Naive B cell (primary cell): Measurements from ENCODE around the gene FSCN2. TPM values are rescaled to one million over a fixed set of nuclear protein-coding genes. Genes with fewer than 3 reads are reported as not detected.

ENCODE experiments used
- ATAC-seq, 2 donors: fragments of 150-1000 bp; cut with Tn5 transposase; 2 replicates each; pipeline ENCODE4 v1.10.0; 2021; ENCODE audit warnings: low read depth in 2 of 2, mild to moderate bottlenecking in 2 of 2, moderate library complexity in 2 of 2
- DNase-seq: peaks from one replicate; pipeline ENCODE4 v3.0.0; 2022
- H3K27ac Mint-ChIP-seq, 6 donors: one replicate each; pipeline ENCODE4 v1.8.0; 2020 to 2022; ENCODE audit warnings: mild to moderate bottlenecking in 6 of 6, mixed read lengths in 6 of 6, moderate library complexity in 5 of 6, inconsistent platforms in 2 of 6
- H3K27me3 Mint-ChIP-seq, 3 donors: one replicate each; pipeline ENCODE4 v1.8.0; 2021 to 2022; ENCODE audit warnings: mixed read lengths in 3 of 3, mild to moderate bottlenecking in 1 of 3
- H3K36me3 Mint-ChIP-seq, 2 donors: one replicate each; pipeline ENCODE4 v1.8.0; 2020 to 2022; ENCODE audit warnings: mixed read lengths in 2 of 2, inconsistent platforms in 1 of 2, mild to moderate bottlenecking in 1 of 2
- H3K4me1 Mint-ChIP-seq, 3 donors: one replicate each; pipeline ENCODE4 v1.8.0; 2020 to 2022; ENCODE audit warnings: mixed read lengths in 3 of 3, inconsistent platforms in 1 of 3, mild to moderate bottlenecking in 1 of 3, moderate library complexity in 1 of 3
- H3K4me3 Mint-ChIP-seq, 8 donors: one replicate each; pipeline ENCODE4 v1.8.0; 2020 to 2022; ENCODE audit warnings: mild to moderate bottlenecking in 8 of 8, mixed read lengths in 8 of 8, moderate library complexity in 8 of 8, inconsistent platforms in 2 of 8
- H3K9me3 Mint-ChIP-seq, 7 donors: one replicate each; pipeline ENCODE4 v1.8.0; 2020 to 2022; ENCODE audit warnings: mixed read lengths in 7 of 7, mild to moderate bottlenecking in 5 of 7, inconsistent platforms in 2 of 7, moderate library complexity in 1 of 7
- polyA plus RNA-seq, 6 donors: library from polyadenylated mRNA; unstranded; fragments of 300-500 nt; fragmentation: Illumina TruSeq; gene quantifications; one replicate each; pipeline ENCODE4 v1.2.3, GENCODE V29; 2021; ENCODE audit warnings: low read depth in 6 of 6

The FSCN2 gene
- polyA plus RNA-seq, 6 donors from 2014 or later = 0.17 to 0.59 (median 0.39) TPM; not detected in 1

DNA sequence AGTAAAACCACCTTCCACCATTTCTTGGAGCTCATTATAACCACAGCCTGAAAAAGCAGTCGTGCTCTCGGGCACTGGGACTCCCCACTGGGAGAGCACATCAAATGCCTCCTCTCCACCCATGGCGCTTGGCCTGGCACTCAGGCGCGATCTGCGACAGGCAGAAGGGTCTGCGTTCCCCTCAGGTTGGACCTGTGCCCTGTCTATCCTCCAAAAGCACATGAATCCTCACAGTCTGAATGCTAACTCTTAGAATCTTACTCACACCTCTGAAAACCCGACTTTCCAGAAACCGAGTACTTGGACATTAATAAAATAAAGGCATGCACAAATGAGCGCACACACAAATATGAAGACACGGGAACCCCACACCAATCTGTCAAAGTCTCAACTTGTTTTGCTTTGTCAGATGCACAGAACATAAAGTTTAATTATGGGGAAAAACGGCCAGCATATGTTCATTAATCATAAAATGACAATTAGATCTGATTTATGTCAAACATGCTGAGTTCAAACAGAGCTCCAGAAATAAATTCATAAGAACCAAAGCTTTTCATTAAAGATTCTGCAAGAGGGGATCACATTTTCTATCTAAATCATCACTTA lies 44.5 kb downstream of the FSCN2 start:
- H3K9me3 Mint-ChIP-seq = no peaks in the 10 kb centered on the region
- DNase-seq (no peak), ATAC-seq (no peak)
- H3K27ac Mint-ChIP-seq = no peak overlapping the region
- no peaks in the 10 kb centered on the region for H3K27me3 Mint-ChIP-seq
- no peak overlapping the region for H3K4me3 Mint-ChIP-seq
- H3K4me1 Mint-ChIP-seq = peaks cover 2 to 10% (median 5%) of the 10 kb centered on the region in 3 donors
- peaks cover 15 to 23% of the 10 kb centered on the region in 2 donors for H3K36me3 Mint-ChIP-seq

DNA sequence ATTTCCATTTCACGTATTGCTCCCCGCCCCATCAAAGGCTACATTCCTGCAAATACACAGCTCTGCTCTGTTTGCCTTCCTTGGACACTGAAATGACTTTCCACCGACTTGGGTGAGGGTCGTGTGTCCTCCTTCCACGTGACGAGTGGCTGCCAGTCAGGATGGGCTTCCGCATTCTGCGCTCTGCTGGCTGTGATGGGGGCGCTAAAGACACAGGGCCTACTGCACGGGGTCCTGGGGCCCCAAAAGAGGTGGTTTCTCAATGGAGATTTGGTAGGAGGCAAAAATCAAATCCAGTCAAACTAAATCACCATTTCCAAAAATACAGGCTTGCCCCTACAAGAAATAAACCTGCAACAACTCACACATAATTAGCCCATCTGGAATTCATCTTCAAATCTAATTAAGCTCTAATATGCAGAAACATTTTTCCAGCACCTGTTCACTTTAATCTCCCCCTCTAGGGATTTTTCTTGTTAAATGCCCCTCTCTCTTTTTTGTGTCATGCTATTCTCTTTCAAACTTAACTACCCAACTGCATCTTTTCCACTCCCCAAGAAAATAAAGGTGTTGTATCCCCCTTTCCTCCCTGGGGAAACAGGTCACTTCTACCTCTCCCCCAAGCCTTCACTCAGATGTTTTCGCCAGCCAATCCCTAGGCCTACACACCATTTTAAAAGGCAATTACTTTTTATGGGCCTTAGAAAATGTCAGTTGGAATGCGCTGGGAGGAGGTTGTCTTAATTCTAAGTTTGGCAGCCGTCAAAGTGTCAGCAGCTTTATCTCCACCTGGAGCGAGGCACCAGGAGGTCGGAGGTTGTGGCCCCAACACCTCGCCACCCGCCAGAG lies 45.8 kb downstream of the FSCN2 start:
- no peak overlapping the region for H3K27ac Mint-ChIP-seq
- DNase-seq = no peak
- H3K4me3 Mint-ChIP-seq = peak overlapping the region in 1 of 8 donors; percentile 2
- H3K27me3 Mint-ChIP-seq = no peaks in the 10 kb centered on the region
- H3K4me1 Mint-ChIP-seq = peaks cover 13 to 21% (median 13%) of the 10 kb centered on the region in 3 donors
- ATAC-seq = no peak
- H3K36me3 Mint-ChIP-seq = peaks cover 9 to 26% of the 10 kb centered on the region in 2 donors
- H3K9me3 Mint-ChIP-seq = no peaks in the 10 kb centered on the region

- Mint-ChIP-seq H3K27ac (peak overlapping the region in 1 of 6 donors; percentile 27), H3K4me3 (no peak overlapping the region), H3K9me3 (no peaks in the 10 kb centered on the region), H3K27me3 (no peaks in the 10 kb centered on the region), H3K4me1 (peaks cover 16 to 24% (median 18%) of the 10 kb centered on the region in 3 donors), H3K36me3 (peaks cover 9 to 30% of the 10 kb centered on the region in 2 donors)
- ATAC-seq (no peak), DNase-seq (no peak)
Measured at GRCh38 chr17:81574643-81574956, 46.4 kb downstream of the FSCN2 start.

DNA sequence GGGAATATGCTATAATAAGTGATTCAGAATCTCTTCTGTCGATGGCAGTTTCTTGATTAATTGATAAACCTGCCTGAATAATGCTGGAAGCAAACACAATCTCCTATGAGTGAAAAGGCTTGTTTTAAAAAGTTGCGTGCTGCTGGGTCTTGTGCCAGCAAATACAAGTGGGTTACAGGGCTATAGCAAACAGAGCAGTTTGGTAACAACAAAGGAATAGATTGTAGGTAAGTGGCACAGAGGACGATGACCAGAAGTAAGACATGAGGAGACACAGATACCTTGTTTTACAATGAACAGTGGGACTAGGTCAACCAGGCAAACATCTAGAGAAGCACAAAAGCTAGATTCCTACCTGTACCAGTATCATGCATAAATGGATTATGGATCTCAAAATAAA lies 47.7 kb downstream of the FSCN2 start:
- Mint-ChIP-seq H3K9me3 (no peaks in the 10 kb centered on the region), H3K27ac (peak overlapping the region in 1 of 6 donors; percentile 23), H3K4me3 (no peak overlapping the region), H3K36me3 (peaks cover 9 to 40% of the 10 kb centered on the region in 2 donors), H3K4me1 (peaks cover 24 to 35% (median 30%) of the 10 kb centered on the region in 3 donors), H3K27me3 (no peaks in the 10 kb centered on the region)
- ATAC-seq = no peak
- no peak for DNase-seq

DNA sequence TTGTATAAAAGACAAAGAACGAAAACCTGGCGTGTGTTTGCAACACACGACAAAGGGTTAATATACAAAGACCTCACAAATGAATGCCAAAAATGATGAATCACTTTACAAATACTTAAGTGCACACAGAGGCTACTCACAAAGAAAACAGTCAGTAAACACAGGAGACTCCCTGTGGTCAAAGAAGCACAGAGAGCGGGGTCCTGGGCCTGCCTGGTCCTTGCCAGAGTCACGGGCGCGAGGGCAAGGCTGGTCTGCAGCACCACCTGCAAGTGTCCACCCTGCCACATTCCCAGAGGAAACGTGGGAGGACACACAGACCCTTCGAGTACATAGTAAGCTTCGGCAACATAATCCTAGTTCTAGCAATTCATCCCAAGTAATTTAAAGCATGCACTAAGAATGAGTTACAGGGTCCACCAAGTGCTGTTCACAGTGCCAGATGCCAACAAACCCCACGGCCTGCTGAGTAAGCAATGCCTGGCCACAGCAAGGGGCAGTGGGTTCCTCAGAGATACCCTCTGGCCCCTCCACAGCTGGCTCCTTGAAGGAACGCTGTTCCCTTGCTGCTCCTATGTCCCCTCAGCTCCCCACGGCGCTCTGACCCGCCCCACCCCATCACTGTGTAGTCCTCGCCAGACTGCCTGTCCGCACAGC lies 48.6 kb downstream of the FSCN2 start:
- no peaks in the 10 kb centered on the region for H3K9me3 Mint-ChIP-seq
- H3K27me3 Mint-ChIP-seq = no peaks in the 10 kb centered on the region
- H3K27ac Mint-ChIP-seq = peak overlapping the region in 1 of 6 donors; percentile 9
- peaks cover 6 to 40% of the 10 kb centered on the region in 2 donors for H3K36me3 Mint-ChIP-seq
- peaks cover 24 to 35% (median 30%) of the 10 kb centered on the region in 3 donors for H3K4me1 Mint-ChIP-seq
- no peak overlapping the region for H3K4me3 Mint-ChIP-seq
- ATAC-seq (no peak), DNase-seq (no peak)

- H3K27me3 Mint-ChIP-seq = no peaks in the 10 kb centered on the region
- H3K27ac Mint-ChIP-seq = peak overlapping the region in 3 of 6 donors; percentile 5 to 45 (median 9)
- DNase-seq (no peak), ATAC-seq (no peak)
- H3K4me1 Mint-ChIP-seq = peaks cover 24 to 35% (median 30%) of the 10 kb centered on the region in 3 donors
- H3K4me3 Mint-ChIP-seq = no peak overlapping the region
- H3K9me3 Mint-ChIP-seq = no peaks in the 10 kb centered on the region
- H3K36me3 Mint-ChIP-seq = peaks cover 6 to 40% of the 10 kb centered on the region in 2 donors
Measured at GRCh38 chr17:81577278-81578000, 49.3 kb downstream of the FSCN2 start.

DNA sequence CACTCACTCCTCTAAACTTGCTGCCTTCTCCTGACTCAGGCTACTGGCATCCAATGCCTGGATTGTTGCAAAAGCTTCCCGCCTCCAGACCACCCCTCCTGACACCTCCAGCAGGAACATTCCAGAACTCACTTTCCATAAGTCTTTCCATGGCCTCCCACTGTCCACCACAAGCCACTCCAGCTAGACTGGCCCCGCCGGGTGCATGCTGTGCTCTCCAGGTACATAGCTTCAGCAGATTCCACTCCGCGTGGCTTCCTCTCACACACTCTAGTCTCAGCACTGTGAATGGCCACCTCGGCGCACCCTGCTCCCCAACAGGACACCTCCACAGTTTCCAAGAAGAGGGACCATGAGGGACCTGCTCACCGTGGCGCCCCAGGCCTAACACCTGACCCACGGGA lies 49.9 kb downstream of the FSCN2 start:
- ATAC-seq = no peak

DNA sequence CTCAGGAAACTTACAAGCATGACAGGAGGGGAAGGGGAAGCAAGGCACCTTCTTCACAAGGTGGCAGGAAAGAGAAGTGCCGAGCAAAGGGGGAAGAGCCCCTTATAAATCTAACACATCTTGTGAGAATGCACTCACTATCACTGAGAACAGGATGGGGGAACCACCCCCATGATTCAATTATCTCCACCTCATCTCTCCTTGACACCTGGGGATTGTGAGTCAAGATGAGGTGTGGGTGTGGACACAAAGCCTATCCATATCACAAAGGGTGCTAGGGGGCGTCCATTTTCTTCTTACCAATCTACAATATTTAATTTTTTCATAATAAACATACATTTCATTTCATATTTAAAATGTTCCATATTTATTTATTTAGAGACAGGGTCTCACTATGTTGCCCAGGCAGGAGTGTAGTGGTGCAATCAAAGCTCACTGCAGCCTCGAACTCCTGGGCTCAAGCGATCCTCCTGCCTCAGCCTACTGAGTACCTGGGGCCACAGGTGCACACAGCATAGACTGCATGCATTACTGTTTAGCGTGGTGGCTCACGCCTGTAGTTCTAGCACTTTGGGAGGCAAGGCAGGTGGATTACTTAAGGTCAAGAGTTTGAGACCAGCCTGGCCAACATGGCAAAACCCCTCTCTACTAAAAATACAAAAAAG lies 50.5 kb downstream of the FSCN2 start:
- H3K9me3 Mint-ChIP-seq = no peaks in the 10 kb centered on the region
- peaks cover 6 to 39% of the 10 kb centered on the region in 2 donors for H3K36me3 Mint-ChIP-seq
- H3K27ac Mint-ChIP-seq = peak overlapping the region in 5 of 6 donors; percentile 5 to 90 (median 70)
- no peak overlapping the region for H3K4me3 Mint-ChIP-seq
- DNase-seq (no peak), ATAC-seq (peak in 1 of 2 donors; percentile 30)
- no peaks in the 10 kb centered on the region for H3K27me3 Mint-ChIP-seq
- H3K4me1 Mint-ChIP-seq = peaks cover 24 to 35% (median 30%) of the 10 kb centered on the region in 3 donors

More for the DNA sequence above, 49.9 kb downstream of the FSCN2 start:
- no peak for DNase-seq
- Mint-ChIP-seq H3K4me1 (peaks cover 24 to 35% (median 30%) of the 10 kb centered on the region in 3 donors), H3K27ac (peak overlapping the region in 4 of 6 donors; percentile 5 to 93 (median 44)), H3K36me3 (peaks cover 6 to 40% of the 10 kb centered on the region in 2 donors), H3K4me3 (no peak overlapping the region), H3K9me3 (no peaks in the 10 kb centered on the region), H3K27me3 (no peaks in the 10 kb centered on the region)

GRCh38 chr17:81579298-81579697 lies 51.1 kb downstream of the FSCN2 start:
- H3K9me3 Mint-ChIP-seq = no peaks in the 10 kb centered on the region
- no peaks in the 10 kb centered on the region for H3K27me3 Mint-ChIP-seq
- H3K27ac Mint-ChIP-seq = peak overlapping the region in 4 of 6 donors; percentile 76 to 95 (median 82)

GRCh38 chr17:81579821-81580321 lies 51.7 kb downstream of the FSCN2 start:
- no peak for DNase-seq
- H3K9me3 Mint-ChIP-seq = no peaks in the 10 kb centered on the region
- H3K27ac Mint-ChIP-seq = peak overlapping the region in 3 of 6 donors; percentile 76 to 85 (median 82)
- peaks cover 24 to 32% (median 30%) of the 10 kb centered on the region in 3 donors for H3K4me1 Mint-ChIP-seq
- H3K4me3 Mint-ChIP-seq = no peak overlapping the region
- H3K36me3 Mint-ChIP-seq = peaks cover 9 to 31% of the 10 kb centered on the region in 2 donors
- no peak for ATAC-seq
- no peaks in the 10 kb centered on the region for H3K27me3 Mint-ChIP-seq

More at GRCh38 chr17:81579298-81579697, 51.1 kb downstream of the FSCN2 start:
- ATAC-seq (no peak), DNase-seq (no peak)
- Mint-ChIP-seq H3K36me3 (peaks cover 7 to 33% of the 10 kb centered on the region in 2 donors), H3K4me3 (peak overlapping the region in 1 of 8 donors; percentile 7), H3K4me1 (peaks cover 24 to 32% (median 30%) of the 10 kb centered on the region in 3 donors)

- H3K9me3 Mint-ChIP-seq = no peaks in the 10 kb centered on the region
- H3K4me3 Mint-ChIP-seq = no peak overlapping the region
- no peak for DNase-seq
- peak overlapping the region in 1 of 6 donors; percentile 76 for H3K27ac Mint-ChIP-seq
- no peaks in the 10 kb centered on the region for H3K27me3 Mint-ChIP-seq
- H3K36me3 Mint-ChIP-seq = peaks cover 9 to 31% of the 10 kb centered on the region in 2 donors
- H3K4me1 Mint-ChIP-seq = peaks cover 24 to 32% (median 30%) of the 10 kb centered on the region in 3 donors
- no peak for ATAC-seq
Measured at GRCh38 chr17:81580481-81580880, 52.3 kb downstream of the FSCN2 start.

- peaks cover 3 to 31% of the 10 kb centered on the region in 2 donors for H3K36me3 Mint-ChIP-seq
- ATAC-seq (no peak), DNase-seq (no peak)
- H3K4me3 Mint-ChIP-seq = no peak overlapping the region
- H3K27me3 Mint-ChIP-seq = no peaks in the 10 kb centered on the region
- peaks cover 24 to 32% (median 30%) of the 10 kb centered on the region in 3 donors for H3K4me1 Mint-ChIP-seq
- no peak overlapping the region for H3K27ac Mint-ChIP-seq
- no peaks in the 10 kb centered on the region for H3K9me3 Mint-ChIP-seq
Measured at GRCh38 chr17:81581758-81582157, 53.6 kb downstream of the FSCN2 start.
